Measurements from ENCODE around the gene MYO5B. TPM values are rescaled to one million over a fixed set of nuclear protein-coding genes. Genes with fewer than 3 reads are reported as not detected.

The MYO5B gene
- total and polyA plus RNA-seq, 10 of the 15 experiments (the other 5 are each of a cell fraction or from before 2014, with no cell fraction given) = 2.5 to 4.5 (median 3.3) TPM

DNA sequence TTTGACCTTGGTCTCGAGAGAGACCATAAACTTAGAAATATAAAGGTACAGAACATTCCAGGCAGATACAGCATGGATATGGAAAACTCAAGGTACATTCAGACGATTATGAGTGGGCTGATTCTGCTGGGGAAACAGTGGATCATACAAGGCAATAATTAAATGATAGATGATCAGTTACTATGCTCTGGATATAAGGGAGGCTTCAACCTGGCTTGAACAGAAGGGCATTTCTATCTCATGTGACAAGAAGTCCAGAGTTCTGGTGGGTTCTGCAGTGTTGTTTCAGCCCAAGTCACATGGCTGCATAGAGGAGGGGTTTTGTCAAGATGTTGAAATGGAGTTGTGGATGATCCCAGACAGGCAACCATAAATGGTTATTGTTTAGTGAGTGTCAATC, 23.5 kb downstream of the MYO5B start:
- no CpG with 5 or more reads among the region's 2 CpGs for WGBS (ENCODE audit: insufficient coverage, insufficient replicate concordance, low lambda C conversion rate, missing lambda C conversion rate)
- no TSS peak for BruUV-seq (replicated peaks)
- ChIA-PET CTCF (no interaction called here), SMC1A (ENCODE audit: uncharacterized antibody, unreplicated experiment) (no interaction called here), RAD21 (ENCODE audit: unreplicated experiment) (no interaction called here), POLR2A (no interaction called here)
- no peak for TF ChIP-seq ASH2L (IDR thresholded peaks at IDR 0.05; ENCODE audit: borderline replicate concordance, low read depth)
- TF ChIP-seq, protein P1, sequence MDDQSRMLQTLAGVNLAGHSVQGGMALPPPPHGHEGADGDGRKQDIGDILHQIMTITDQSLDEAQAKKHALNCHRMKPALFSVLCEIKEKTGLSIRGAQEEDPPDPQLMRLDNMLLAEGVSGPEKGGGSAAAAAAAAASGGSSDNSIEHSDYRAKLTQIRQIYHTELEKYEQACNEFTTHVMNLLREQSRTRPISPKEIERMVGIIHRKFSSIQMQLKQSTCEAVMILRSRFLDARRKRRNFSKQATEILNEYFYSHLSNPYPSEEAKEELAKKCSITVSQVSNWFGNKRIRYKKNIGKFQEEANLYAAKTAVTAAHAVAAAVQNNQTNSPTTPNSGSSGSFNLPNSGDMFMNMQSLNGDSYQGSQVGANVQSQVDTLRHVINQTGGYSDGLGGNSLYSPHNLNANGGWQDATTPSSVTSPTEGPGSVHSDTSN (IDR thresholded peaks at IDR 0.05; ENCODE audit: insufficient replicate concordance, low read depth, low read length) = no peak
- H3K9ac ChIP-seq (ENCODE audit: control insufficient read depth, insufficient read depth, low read length) = no peak overlapping the region
- peaks cover 0 to 2% of the 10 kb centered on the region in 2 experiments; a peak in 2 of 4 replicates for H3K27me3 ChIP-seq (replicated peaks in 1 of 2; ENCODE audit: control insufficient read depth in 2 of 2, insufficient read depth in 2 of 2, low read length in 1 of 2)
- ATAC-seq (no peak), DNase-seq (ENCODE audit: low read depth, low spot score) (no peak), FAIRE-seq (no peak)
- H3K9me3 ChIP-seq (replicated peaks; ENCODE audit: control insufficient read depth, insufficient read depth, low read length) = no peaks in the 10 kb centered on the region
- no peaks in the 10 kb centered on the region for H3K79me2 ChIP-seq (ENCODE audit: control insufficient read depth, insufficient read depth, low read length)
- H3K27ac ChIP-seq (ENCODE audit: control insufficient read depth, insufficient read depth) = no peak overlapping the region
- H3K4me2 ChIP-seq (ENCODE audit: control insufficient read depth, insufficient read depth) = no peak overlapping the region
- H3K4me3 ChIP-seq = no peak overlapping the region
- H2AFZ ChIP-seq (ENCODE audit: control insufficient read depth, low read depth, low read length) = no peak overlapping the region
- in situ Hi-C loops (cut with MboI) = no loop called here
- intact Hi-C loops (cut with micrococcal nuclease; ENCODE audit: unreplicated experiment) = no loop called here
- H4K20me1 ChIP-seq (ENCODE audit: control insufficient read depth, insufficient read depth) = no peaks in the 10 kb centered on the region
- H3K36me3 ChIP-seq (ENCODE audit: control insufficient read depth in 2 of 2, insufficient read depth in 2 of 2, low read length in 1 of 2) = no peaks in the 10 kb centered on the region
- no peaks in the 10 kb centered on the region for H3K4me1 ChIP-seq (ENCODE audit: control insufficient read depth, insufficient read depth, low read length)

DNA sequence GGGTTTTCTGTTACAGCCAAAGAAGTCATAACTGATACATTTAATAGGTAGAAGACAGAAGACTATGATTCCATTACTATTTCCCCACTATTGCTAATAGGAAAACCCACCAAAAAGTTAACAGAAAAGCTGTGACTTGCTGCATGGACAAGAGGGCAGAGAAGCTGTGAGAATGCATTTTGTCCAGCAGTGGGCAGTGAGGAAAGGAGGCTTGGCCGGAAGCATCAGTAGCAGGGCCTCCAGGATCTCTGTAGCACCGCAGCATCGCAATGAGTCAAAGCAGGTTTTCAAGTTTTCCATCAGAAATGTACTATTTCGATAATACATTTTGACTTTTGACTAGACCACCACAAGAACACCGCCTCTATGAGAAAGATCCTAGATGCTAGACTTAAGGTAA, 24.9 kb downstream of the MYO5B start:
- Histone ChIP-seq H3K4me3 (no peak overlapping the region), H3K27ac (ENCODE audit: control insufficient read depth, insufficient read depth) (no peak overlapping the region), H3K9me3 (replicated peaks; ENCODE audit: control insufficient read depth, insufficient read depth, low read length) (no peaks in the 10 kb centered on the region), H3K36me3 (ENCODE audit: control insufficient read depth in 2 of 2, insufficient read depth in 2 of 2, low read length in 1 of 2) (no peaks in the 10 kb centered on the region), H4K20me1 (ENCODE audit: control insufficient read depth, insufficient read depth) (no peaks in the 10 kb centered on the region), H2AFZ (ENCODE audit: control insufficient read depth, low read depth, low read length) (no peak overlapping the region), H3K27me3 (replicated peaks in 1 of 2; ENCODE audit: control insufficient read depth in 2 of 2, insufficient read depth in 2 of 2, low read length in 1 of 2) (no peaks in the 10 kb centered on the region; a peak in 2 of 4 replicates), H3K4me2 (ENCODE audit: control insufficient read depth, insufficient read depth) (no peak overlapping the region), H3K9ac (ENCODE audit: control insufficient read depth, insufficient read depth, low read length) (no peak overlapping the region), H3K4me1 (ENCODE audit: control insufficient read depth, insufficient read depth, low read length) (no peaks in the 10 kb centered on the region), H3K79me2 (ENCODE audit: control insufficient read depth, insufficient read depth, low read length) (no peaks in the 10 kb centered on the region)
- SMC1A ChIA-PET (ENCODE audit: uncharacterized antibody, unreplicated experiment) = no interaction called here
- POLR2A ChIA-PET = no interaction called here
- no CpG with 5 or more reads among the region's 5 CpGs for WGBS (ENCODE audit: insufficient coverage, insufficient replicate concordance, low lambda C conversion rate, missing lambda C conversion rate)
- no TSS peak for BruUV-seq (replicated peaks)
- intact Hi-C loops (cut with micrococcal nuclease; ENCODE audit: unreplicated experiment) = no loop called here
- in situ Hi-C loops (cut with MboI) = no loop called here
- RAD21 ChIA-PET (ENCODE audit: unreplicated experiment) = no interaction called here
- FAIRE-seq (no peak), ATAC-seq (no peak), DNase-seq (ENCODE audit: low read depth, low spot score) (no peak)
- CTCF ChIA-PET = no interaction called here
- TF ChIP-seq TBL1XR1 (IDR thresholded peaks at IDR 0.05; ENCODE audit: low read depth, low read length) (no peak), CBFB (IDR thresholded peaks at IDR 0.05; ENCODE audit: low read depth) (no peak), KAT2A (conservative IDR thresholded peaks at IDR 0.05; ENCODE audit: control insufficient read depth, low read depth, low read length) (no peak), IKZF1 (conservative IDR thresholded peaks at IDR 0.05) (no peak), ZZZ3 (IDR thresholded peaks at IDR 0.05; ENCODE audit: control insufficient read depth, insufficient read length, low read depth) (no peak), YBX1 (IDR thresholded peaks at IDR 0.05) (no peak), SMARCA5 (IDR thresholded peaks at IDR 0.05) (no peak)
- TF ChIP-seq, protein P2, sequence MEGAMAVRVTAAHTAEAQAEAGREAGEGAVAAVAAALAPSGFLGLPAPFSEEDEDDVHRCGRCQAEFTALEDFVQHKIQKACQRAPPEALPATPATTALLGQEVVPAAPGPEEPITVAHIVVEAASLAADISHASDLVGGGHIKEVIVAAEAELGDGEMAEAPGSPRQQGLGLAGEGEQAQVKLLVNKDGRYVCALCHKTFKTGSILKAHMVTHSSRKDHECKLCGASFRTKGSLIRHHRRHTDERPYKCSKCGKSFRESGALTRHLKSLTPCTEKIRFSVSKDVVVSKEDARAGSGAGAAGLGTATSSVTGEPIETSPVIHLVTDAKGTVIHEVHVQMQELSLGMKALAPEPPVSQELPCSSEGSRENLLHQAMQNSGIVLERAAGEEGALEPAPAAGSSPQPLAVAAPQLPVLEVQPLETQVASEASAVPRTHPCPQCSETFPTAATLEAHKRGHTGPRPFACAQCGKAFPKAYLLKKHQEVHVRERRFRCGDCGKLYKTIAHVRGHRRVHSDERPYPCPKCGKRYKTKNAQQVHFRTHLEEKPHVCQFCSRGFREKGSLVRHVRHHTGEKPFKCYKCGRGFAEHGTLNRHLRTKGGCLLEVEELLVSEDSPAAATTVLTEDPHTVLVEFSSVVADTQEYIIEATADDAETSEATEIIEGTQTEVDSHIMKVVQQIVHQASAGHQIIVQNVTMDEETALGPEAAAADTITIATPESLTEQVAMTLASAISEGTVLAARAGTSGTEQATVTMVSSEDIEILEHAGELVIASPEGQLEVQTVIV (IDR thresholded peaks at IDR 0.05; ENCODE audit: borderline replicate concordance, partially characterized antibody) = no peak
- TF ChIP-seq, protein P3, sequence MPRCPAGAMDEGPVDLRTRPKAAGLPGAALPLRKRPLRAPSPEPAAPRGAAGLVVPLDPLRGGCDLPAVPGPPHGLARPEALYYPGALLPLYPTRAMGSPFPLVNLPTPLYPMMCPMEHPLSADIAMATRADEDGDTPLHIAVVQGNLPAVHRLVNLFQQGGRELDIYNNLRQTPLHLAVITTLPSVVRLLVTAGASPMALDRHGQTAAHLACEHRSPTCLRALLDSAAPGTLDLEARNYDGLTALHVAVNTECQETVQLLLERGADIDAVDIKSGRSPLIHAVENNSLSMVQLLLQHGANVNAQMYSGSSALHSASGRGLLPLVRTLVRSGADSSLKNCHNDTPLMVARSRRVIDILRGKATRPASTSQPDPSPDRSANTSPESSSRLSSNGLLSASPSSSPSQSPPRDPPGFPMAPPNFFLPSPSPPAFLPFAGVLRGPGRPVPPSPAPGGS (IDR thresholded peaks at IDR 0.05; ENCODE audit: borderline replicate concordance, insufficient read depth, low read depth, low read length, poor library complexity, severe bottlenecking) = no peak
- TF ChIP-seq, protein P4, sequence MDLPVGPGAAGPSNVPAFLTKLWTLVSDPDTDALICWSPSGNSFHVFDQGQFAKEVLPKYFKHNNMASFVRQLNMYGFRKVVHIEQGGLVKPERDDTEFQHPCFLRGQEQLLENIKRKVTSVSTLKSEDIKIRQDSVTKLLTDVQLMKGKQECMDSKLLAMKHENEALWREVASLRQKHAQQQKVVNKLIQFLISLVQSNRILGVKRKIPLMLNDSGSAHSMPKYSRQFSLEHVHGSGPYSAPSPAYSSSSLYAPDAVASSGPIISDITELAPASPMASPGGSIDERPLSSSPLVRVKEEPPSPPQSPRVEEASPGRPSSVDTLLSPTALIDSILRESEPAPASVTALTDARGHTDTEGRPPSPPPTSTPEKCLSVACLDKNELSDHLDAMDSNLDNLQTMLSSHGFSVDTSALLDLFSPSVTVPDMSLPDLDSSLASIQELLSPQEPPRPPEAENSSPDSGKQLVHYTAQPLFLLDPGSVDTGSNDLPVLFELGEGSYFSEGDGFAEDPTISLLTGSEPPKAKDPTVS (IDR thresholded peaks at IDR 0.05; ENCODE audit: low read depth, low read length) = no peak
